ENCODE data around the gene SEC14L5.

DNA sequence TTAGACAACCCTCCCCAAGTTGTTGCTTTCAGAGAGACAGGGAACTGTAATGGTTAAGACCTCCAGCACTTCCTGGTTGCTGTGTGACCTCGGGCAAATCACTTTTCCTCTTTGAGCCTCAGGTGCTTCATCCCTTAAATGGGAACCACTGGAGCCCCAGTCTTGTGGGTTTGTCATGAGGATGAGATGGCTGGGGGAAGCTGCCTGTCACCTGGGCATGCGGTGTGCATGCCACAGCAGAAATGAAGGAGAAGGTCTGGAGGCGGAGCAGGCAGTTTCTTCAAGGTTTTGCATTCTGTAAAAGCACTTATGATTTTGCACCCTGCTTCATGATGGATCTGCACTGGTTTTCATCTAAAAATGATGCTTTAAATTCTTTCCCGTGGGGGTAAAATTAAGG, 53.5 kb downstream of the SEC14L5 start:
- no peak for TF ChIP-seq EZH2 (IDR thresholded peaks at IDR 0.05)
- no peak for TF ChIP-seq POLR2AphosphoS5 (IDR thresholded peaks at IDR 0.05; ENCODE audit: borderline replicate concordance, low read depth, low read length)
- TF ChIP-seq FOXP2 (optimal IDR thresholded peaks at IDR 0.05; ENCODE audit: control extremely low read depth, extremely low read length, insufficient read depth): no peak

Measured in SK-N-MC (cell line).